DND-41 (cell line): ENCODE measurements around the gene PRICKLE3.
"Not testable (repeated sequence)": the region's sequence is repeated elsewhere in the genome, so short reads cannot be mapped to it uniquely, and the experiment has no call there.

ENCODE experiments used
- CTCF ChIP-seq: IDR thresholded peaks from 2 replicates; pipeline ENCODE4 v1.5.1; 2012; ENCODE audit warnings: borderline replicate concordance, low read length, moderate library complexity, mild to moderate bottlenecking; ENCODE audit not compliant: poor library complexity, severe bottlenecking; ENCODE audit errors: extremely low read depth
- EZH2 ChIP-seq: IDR thresholded peaks from 3 replicates; pipeline ENCODE4 v1.6.1; 2012; ENCODE audit warnings: borderline replicate concordance, low read depth, mild to moderate bottlenecking, moderate library complexity, low read length, inconsistent platforms; ENCODE audit not compliant: severe bottlenecking

GRCh38 chrX:49143154-49143553 is 43.0 kb downstream of the PRICKLE3 start:
- TF ChIP-seq CTCF, EZH2: not testable (repeated sequence)
